Fibroblast of the aortic adventitia (primary cell): Measurements from ENCODE around the gene EFCAB12. TPM values are rescaled to one million over a fixed set of nuclear protein-coding genes. Genes with fewer than 3 reads are reported as not detected.

Experiments
- DNase-seq: peaks from one replicate; pipeline ENCODE4 v3.0.0-alpha.2; 2010; ENCODE audit warnings: low read depth
- H3K4me3 ChIP-seq: 2 replicates; pipeline ENCODE4 v1.5.1; 2011; ENCODE audit warnings: low read depth, mild to moderate bottlenecking, control low read depth, low read length, moderate library complexity
- CTCF ChIP-seq: IDR thresholded peaks from 2 replicates; pipeline ENCODE4 v1.5.1; 2011; ENCODE audit warnings: mild to moderate bottlenecking, low read length, control low read depth, inconsistent platforms; ENCODE audit not compliant: insufficient read depth
- total RNA-seq: library from RNA; depleted of rRNA; stranded (reverse); fragments of >200 nt; gene quantifications from 2 replicates; pipeline ENCODE4 v1.2.3, GENCODE V29; 2012; ENCODE audit warnings: low replicate concordance

Gene EFCAB12
- total RNA-seq, 1 donor = under 0.01 TPM

DNA sequence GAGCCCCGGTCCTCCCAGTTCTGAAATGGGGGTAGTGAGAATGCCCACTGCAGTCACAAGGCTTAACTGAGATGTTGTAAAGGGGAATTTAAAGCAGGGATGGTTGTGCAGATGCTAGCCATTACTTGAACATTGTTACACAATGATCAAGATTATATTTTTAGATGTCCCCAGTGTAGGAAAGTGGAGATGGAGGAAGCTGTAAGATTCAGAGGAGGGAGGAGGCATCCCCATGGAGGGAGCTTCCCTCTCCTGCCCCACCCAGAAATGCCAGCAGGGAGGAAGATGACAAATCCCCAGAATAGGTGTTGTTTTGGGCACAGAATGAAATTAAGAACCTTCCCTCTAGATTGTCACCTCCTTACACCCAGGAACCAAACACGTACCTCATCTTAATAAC is 46.1 kb downstream of the EFCAB12 start:
- H3K4me3 ChIP-seq = no peak overlapping the region
- no peak for TF ChIP-seq CTCF
- DNase-seq = no peak

- no peak for TF ChIP-seq CTCF
Measured at GRCh38 chr3:129379582-129380358, 48.7 kb downstream of the EFCAB12 start.

GRCh38 chr3:129378949-129379348 is 49.5 kb downstream of the EFCAB12 start:
- DNase-seq = no peak
- no peak for TF ChIP-seq CTCF
- H3K4me3 ChIP-seq = no peak overlapping the region

More at GRCh38 chr3:129379582-129380358, 48.7 kb downstream of the EFCAB12 start:
- no peak overlapping the region for H3K4me3 ChIP-seq
- no peak for DNase-seq

GRCh38 chr3:129377615-129378014 is 50.8 kb downstream of the EFCAB12 start:
- TF ChIP-seq CTCF = no peak
- DNase-seq = no peak
- H3K4me3 ChIP-seq = no peak overlapping the region

DNA sequence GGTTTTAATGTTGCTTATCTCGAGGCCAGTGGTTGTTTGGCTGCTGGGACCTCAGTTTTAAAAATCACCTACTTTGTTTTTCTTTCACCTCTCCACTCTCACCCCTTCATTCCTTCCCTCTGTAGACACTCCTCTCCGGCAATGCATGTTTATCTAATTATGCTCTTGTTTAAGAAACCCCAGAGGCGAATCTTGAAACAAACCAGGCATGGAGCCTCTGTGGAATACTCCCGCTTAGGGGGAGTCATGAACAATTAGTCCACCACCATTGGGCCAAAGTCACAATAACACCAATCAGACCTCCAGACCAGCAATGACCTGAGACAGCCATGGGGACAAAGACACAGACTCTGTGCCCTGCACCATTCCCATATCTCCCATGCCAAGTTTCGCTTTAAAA is 53.3 kb downstream of the EFCAB12 start:
- TF ChIP-seq CTCF = no peak
- no peak for DNase-seq

GRCh38 chr3:129371041-129371826 is 57.2 kb downstream of the EFCAB12 start:
- no peak for TF ChIP-seq CTCF
- no peak overlapping the region for H3K4me3 ChIP-seq

More for the DNA sequence above, 53.3 kb downstream of the EFCAB12 start:
- no peak overlapping the region for H3K4me3 ChIP-seq

More at GRCh38 chr3:129371041-129371826, 57.2 kb downstream of the EFCAB12 start:
- no peak for DNase-seq
